Non-pigmented ciliary epithelial cell (primary cell): ENCODE measurements around the gene BCL2L13.
"Not testable (repeated sequence)": the region's sequence is repeated elsewhere in the genome, so short reads cannot be mapped to it uniquely, and the experiment has no call there.

Experiments
- DNase-seq: peaks from one replicate; pipeline ENCODE4 v3.0.0-alpha.2; 2010; ENCODE audit warnings: low read depth

BCL2L13 gene

GRCh38 chr22:17761138-17761488 lies 122.6 kb downstream of the BCL2L13 start:
- DNase-seq, result no peak

GRCh38 chr22:17763442-17763841 lies 124.9 kb downstream of the BCL2L13 start:
- not testable (repeated sequence) for DNase-seq

- DNase-seq, result no peak
Observed at GRCh38 chr22:17764036-17764435, 125.5 kb downstream of the BCL2L13 start.

GRCh38 chr22:17764852-17765251 lies 126.3 kb downstream of the BCL2L13 start:
- DNase-seq, result not testable (repeated sequence)

GRCh38 chr22:17767233-17768065 lies 128.9 kb downstream of the BCL2L13 start:
- DNase-seq, result no peak

- DNase-seq, result no peak
Observed at GRCh38 chr22:17769013-17769715, 130.6 kb downstream of the BCL2L13 start.

GRCh38 chr22:17769716-17770082 lies 131.1 kb downstream of the BCL2L13 start:
- DNase-seq, result no peak

GRCh38 chr22:17770180-17771077 lies 131.9 kb downstream of the BCL2L13 start:
- DNase-seq, result no peak

GRCh38 chr22:17772249-17772957 lies 133.8 kb downstream of the BCL2L13 start:
- no peak for DNase-seq

- no peak for DNase-seq
Observed at GRCh38 chr22:17772958-17773605, 134.5 kb downstream of the BCL2L13 start.

GRCh38 chr22:17773606-17774205 lies 135.1 kb downstream of the BCL2L13 start:
- DNase-seq, result no peak

- DNase-seq, result no peak
Observed at GRCh38 chr22:17774206-17774925, 135.8 kb downstream of the BCL2L13 start, which contains the start of gene BID. Gene BID (minus strand): TSS chr22:17774469. CDS start chr22:17750116, 24,353 bp downstream.

GRCh38 chr22:17774926-17775685 lies 136.5 kb downstream of the BCL2L13 start:
- no peak for DNase-seq

- DNase-seq, result no peak
Observed at GRCh38 chr22:17775781-17776465, 137.4 kb downstream of the BCL2L13 start.

GRCh38 chr22:17777005-17777716 lies 138.6 kb downstream of the BCL2L13 start:
- DNase-seq, result no peak

- DNase-seq, result no peak
Observed at GRCh38 chr22:17777717-17778044, 139.1 kb downstream of the BCL2L13 start.

- no peak for DNase-seq
Observed at GRCh38 chr22:17778412-17778976, 139.9 kb downstream of the BCL2L13 start.
